Smooth muscle cell (in vitro differentiated cells): ENCODE data around the gene UNC5A. TPM values are rescaled to one million over a fixed set of nuclear protein-coding genes. Genes with fewer than 3 reads are reported as not detected.

Experiments
- DNase-seq: peaks from one replicate; lab custom pipeline; 2025; ENCODE audit not compliant: unreplicated experiment; lab: John Stamatoyannopoulos, UW
- H2AFZ ChIP-seq: fragments of 200-600 bp; sonication (generic); 2 replicates; pipeline ENCODE4 v1.6.0; 2016; ENCODE audit warnings: antibody characterized with exemption, low read depth, mild to moderate bottlenecking
- H3F3A ChIP-seq: fragments of 200-600 bp; sonication (generic); 2 replicates; pipeline ENCODE4 v1.6.0; 2017; ENCODE audit warnings: antibody characterized with exemption, low read depth
- H3K27ac ChIP-seq: fragments of 200-600 bp; sonication (generic); 2 replicates; pipeline ENCODE4 v1.5.1; 2016; ENCODE audit warnings: low read depth, mild to moderate bottlenecking
- H3K27me3 ChIP-seq: fragments of 200-600 bp; sonication (generic); 2 replicates; pipeline ENCODE4 v1.6.1; 2016; ENCODE audit warnings: low read depth, mild to moderate bottlenecking
- H3K36me3 ChIP-seq: fragments of 200-600 bp; sonication (generic); 2 replicates; pipeline ENCODE4 v1.5.1; 2016; ENCODE audit warnings: low read depth
- H3K4me1 ChIP-seq: fragments of 200-600 bp; sonication (generic); 2 replicates; pipeline ENCODE4 v1.5.1; 2016; ENCODE audit warnings: low read depth
- H3K4me2 ChIP-seq: fragments of 200-600 bp; sonication (generic); 2 replicates; pipeline ENCODE4 v1.6.0; 2016; ENCODE audit warnings: mild to moderate bottlenecking
- H3K4me3 ChIP-seq: fragments of 200-600 bp; sonication (generic); 2 replicates; pipeline ENCODE4 v1.5.1; 2016; ENCODE audit warnings: mild to moderate bottlenecking
- H3K79me2 ChIP-seq: fragments of 200-600 bp; sonication (generic); 2 replicates; pipeline ENCODE4 v1.6.0; 2016; ENCODE audit warnings: low read depth, mild to moderate bottlenecking
- H3K9ac ChIP-seq: fragments of 200-600 bp; sonication (generic); 2 replicates; pipeline ENCODE4 v1.6.0; 2016; ENCODE audit warnings: low read depth
- H3K9me3 ChIP-seq: fragments of 200-600 bp; sonication (generic); replicated peaks from 2 replicates; pipeline ENCODE4 v1.5.1; 2016; ENCODE audit warnings: low read depth
- H4K20me1 ChIP-seq: fragments of 200-600 bp; sonication (generic); 2 replicates; pipeline ENCODE4 v1.6.0; 2016; ENCODE audit warnings: low read depth
- CTCF ChIP-seq: fragments of 200-600 bp; sonication (generic); IDR thresholded peaks from 2 replicates; pipeline ENCODE4 v1.5.1; 2017; ENCODE audit warnings: borderline replicate concordance, mild to moderate bottlenecking, antibody characterized with exemption; ENCODE audit not compliant: insufficient read depth, poor library complexity, severe bottlenecking
- WGBS: methylation state at CpG from one replicate; pipeline ENCODE4 v1.1.7; 2016; ENCODE audit warnings: low lambda C conversion rate; 5-methylcytosine and 5-hydroxymethylcytosine counted together
- polyA plus RNA-seq: library from polyadenylated mRNA; unstranded; fragments of >200 nt; fragmentation: Nextera tagmentation; extraction: Ambion mirVana; gene quantifications from 2 replicates; pipeline ENCODE4 v1.2.1, GENCODE V29; 2016
- total RNA-seq: library from RNA; depleted of rRNA; stranded (reverse); fragments of >200 nt; gene quantifications from 2 replicates; pipeline ENCODE4 v1.2.3, GENCODE V29; 2014

Gene UNC5A
- total and polyA plus RNA-seq, 2 experiments from 2014 or later, result not detected

- 85% methylated on average over 5 of the region's 5 CpGs for WGBS
Measured at GRCh38 chr5:176819476-176819875, 9.1 kb downstream of the UNC5A start.

GRCh38 chr5:176820937-176821336 is 10.6 kb downstream of the UNC5A start:
- Histone ChIP-seq H3K79me2 (no peaks in the 10 kb centered on the region), H3K36me3 (no peaks in the 10 kb centered on the region), H2AFZ (no peak overlapping the region), H3K4me1 (peaks cover 10% of the 10 kb centered on the region), H3K9me3 (no peaks in the 10 kb centered on the region), H3F3A (no peaks in the 10 kb centered on the region), H3K27ac (no peak overlapping the region), H4K20me1 (no peaks in the 10 kb centered on the region), H3K9ac (no peak overlapping the region), H3K4me3 (no peak overlapping the region), H3K4me2 (no peak overlapping the region), H3K27me3 (peaks cover 90% of the 10 kb centered on the region)
- 89% methylated on average over 7 of the region's 7 CpGs for WGBS
- no peak for TF ChIP-seq CTCF
- no peak for DNase-seq

More at GRCh38 chr5:176819476-176819875, 9.1 kb downstream of the UNC5A start:
- H3F3A ChIP-seq, result no peaks in the 10 kb centered on the region
- H3K4me2 ChIP-seq, result no peak overlapping the region
- no peaks in the 10 kb centered on the region for H3K9me3 ChIP-seq
- no peak overlapping the region for H2AFZ ChIP-seq
- peaks cover 95% of the 10 kb centered on the region for H3K27me3 ChIP-seq
- H3K27ac ChIP-seq, result no peak overlapping the region
- H3K36me3 ChIP-seq, result no peaks in the 10 kb centered on the region
- no peak for DNase-seq
- H3K9ac ChIP-seq, result no peak overlapping the region
- H3K79me2 ChIP-seq, result no peaks in the 10 kb centered on the region
- no peak overlapping the region for H3K4me3 ChIP-seq
- TF ChIP-seq CTCF, result no peak
- H4K20me1 ChIP-seq, result no peaks in the 10 kb centered on the region
- peaks cover 10% of the 10 kb centered on the region for H3K4me1 ChIP-seq

- WGBS, result 85% methylated on average over 6 of the region's 6 CpGs
- Histone ChIP-seq H3K79me2 (no peaks in the 10 kb centered on the region), H3K4me2 (no peak overlapping the region), H3F3A (no peaks in the 10 kb centered on the region), H3K27ac (no peak overlapping the region), H2AFZ (no peak overlapping the region), H3K9me3 (no peaks in the 10 kb centered on the region), H3K27me3 (peaks cover 85% of the 10 kb centered on the region), H3K36me3 (no peaks in the 10 kb centered on the region), H3K4me1 (peaks cover 10% of the 10 kb centered on the region), H3K9ac (no peak overlapping the region), H4K20me1 (no peaks in the 10 kb centered on the region), H3K4me3 (no peak overlapping the region)
- no peak for DNase-seq
- TF ChIP-seq CTCF, result no peak
Measured at GRCh38 chr5:176821441-176821840, 11.1 kb downstream of the UNC5A start.

GRCh38 chr5:176822041-176822792 is 11.9 kb downstream of the UNC5A start:
- peaks cover 77% of the 10 kb centered on the region for H3K27me3 ChIP-seq
- no peak overlapping the region for H3K4me3 ChIP-seq
- DNase-seq, result no peak
- no peak overlapping the region for H2AFZ ChIP-seq
- H3K36me3 ChIP-seq, result no peaks in the 10 kb centered on the region
- H3K4me2 ChIP-seq, result no peak overlapping the region
- H4K20me1 ChIP-seq, result no peaks in the 10 kb centered on the region
- whole genome bisulfite sequencing, result 76% methylated on average over 13 of the region's 13 CpGs
- H3K9ac ChIP-seq, result no peak overlapping the region
- H3K9me3 ChIP-seq, result no peaks in the 10 kb centered on the region
- H3K4me1 ChIP-seq, result peaks cover 4% of the 10 kb centered on the region
- no peak for TF ChIP-seq CTCF
- no peak overlapping the region for H3K27ac ChIP-seq
- H3K79me2 ChIP-seq, result no peaks in the 10 kb centered on the region
- no peaks in the 10 kb centered on the region for H3F3A ChIP-seq
